Choroid plexus epithelial cell (primary cell): ENCODE measurements around the gene METTL9.
A peak's percentile ranks its signal among the peaks of the same experiment; 100 is the strongest.

Source experiments
- DNase-seq: peaks from one replicate; pipeline ENCODE4 v3.0.0-alpha.2; 2010; ENCODE audit warnings: low read depth
- H3K4me3 ChIP-seq: 2 replicates; pipeline ENCODE4 v1.5.1; 2011; ENCODE audit warnings: low read depth, mild to moderate bottlenecking, control low read depth, low read length, moderate library complexity
- TF ChIP-seq, protein P1 (sequence below): conservative IDR thresholded peaks from 2 replicates; pipeline ENCODE4 v1.5.1; 2011; ENCODE audit warnings: low read depth, mild to moderate bottlenecking, control low read depth, inconsistent platforms, low read length, moderate library complexity

The METTL9 gene

DNA sequence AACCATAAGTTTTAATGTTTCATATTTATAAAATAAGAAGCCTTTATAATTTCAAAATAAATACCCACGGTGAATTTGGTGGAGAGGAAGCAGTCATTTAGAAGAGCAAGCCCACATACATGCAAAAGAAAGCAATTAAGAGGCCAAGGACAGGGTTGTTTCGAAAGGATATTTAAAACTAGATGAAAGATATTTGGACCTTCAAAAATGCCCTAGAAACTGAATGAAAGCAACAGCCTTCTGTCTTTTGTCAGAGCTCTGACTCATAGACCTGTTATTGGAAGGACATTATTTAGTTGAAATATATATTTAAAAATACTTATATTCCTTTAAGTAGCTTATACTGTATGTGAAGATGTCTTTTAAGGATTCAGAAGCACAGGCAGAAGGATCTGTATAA lies 8.6 kb upstream of the METTL9 start:
- DNase-seq = no peak
- no peak overlapping the region for H3K4me3 ChIP-seq
- TF ChIP-seq, protein P1, sequence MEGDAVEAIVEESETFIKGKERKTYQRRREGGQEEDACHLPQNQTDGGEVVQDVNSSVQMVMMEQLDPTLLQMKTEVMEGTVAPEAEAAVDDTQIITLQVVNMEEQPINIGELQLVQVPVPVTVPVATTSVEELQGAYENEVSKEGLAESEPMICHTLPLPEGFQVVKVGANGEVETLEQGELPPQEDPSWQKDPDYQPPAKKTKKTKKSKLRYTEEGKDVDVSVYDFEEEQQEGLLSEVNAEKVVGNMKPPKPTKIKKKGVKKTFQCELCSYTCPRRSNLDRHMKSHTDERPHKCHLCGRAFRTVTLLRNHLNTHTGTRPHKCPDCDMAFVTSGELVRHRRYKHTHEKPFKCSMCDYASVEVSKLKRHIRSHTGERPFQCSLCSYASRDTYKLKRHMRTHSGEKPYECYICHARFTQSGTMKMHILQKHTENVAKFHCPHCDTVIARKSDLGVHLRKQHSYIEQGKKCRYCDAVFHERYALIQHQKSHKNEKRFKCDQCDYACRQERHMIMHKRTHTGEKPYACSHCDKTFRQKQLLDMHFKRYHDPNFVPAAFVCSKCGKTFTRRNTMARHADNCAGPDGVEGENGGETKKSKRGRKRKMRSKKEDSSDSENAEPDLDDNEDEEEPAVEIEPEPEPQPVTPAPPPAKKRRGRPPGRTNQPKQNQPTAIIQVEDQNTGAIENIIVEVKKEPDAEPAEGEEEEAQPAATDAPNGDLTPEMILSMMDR = no peak

DNA sequence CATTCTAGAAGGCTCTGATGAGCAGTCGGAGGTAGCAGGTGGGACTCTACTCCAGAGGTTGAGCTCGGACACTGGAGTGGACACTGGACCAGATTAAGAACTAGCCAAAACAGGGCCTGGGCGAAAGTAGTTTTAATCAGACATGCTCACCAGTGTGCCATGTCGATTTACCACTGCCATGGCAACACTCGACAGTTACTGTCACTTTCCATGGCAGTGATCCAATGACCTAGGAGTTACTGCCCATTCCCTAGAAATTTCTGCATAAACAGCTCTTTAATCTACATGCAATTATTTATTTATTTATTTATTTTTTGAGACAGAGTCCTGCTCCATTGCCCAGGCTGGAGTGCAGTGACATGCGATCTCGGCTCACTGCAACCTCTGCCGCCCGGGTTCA lies 7.2 kb upstream of the METTL9 start:
- DNase-seq = no peak
- H3K4me3 ChIP-seq = no peak overlapping the region
- TF ChIP-seq, protein P1 = no peak

DNA sequence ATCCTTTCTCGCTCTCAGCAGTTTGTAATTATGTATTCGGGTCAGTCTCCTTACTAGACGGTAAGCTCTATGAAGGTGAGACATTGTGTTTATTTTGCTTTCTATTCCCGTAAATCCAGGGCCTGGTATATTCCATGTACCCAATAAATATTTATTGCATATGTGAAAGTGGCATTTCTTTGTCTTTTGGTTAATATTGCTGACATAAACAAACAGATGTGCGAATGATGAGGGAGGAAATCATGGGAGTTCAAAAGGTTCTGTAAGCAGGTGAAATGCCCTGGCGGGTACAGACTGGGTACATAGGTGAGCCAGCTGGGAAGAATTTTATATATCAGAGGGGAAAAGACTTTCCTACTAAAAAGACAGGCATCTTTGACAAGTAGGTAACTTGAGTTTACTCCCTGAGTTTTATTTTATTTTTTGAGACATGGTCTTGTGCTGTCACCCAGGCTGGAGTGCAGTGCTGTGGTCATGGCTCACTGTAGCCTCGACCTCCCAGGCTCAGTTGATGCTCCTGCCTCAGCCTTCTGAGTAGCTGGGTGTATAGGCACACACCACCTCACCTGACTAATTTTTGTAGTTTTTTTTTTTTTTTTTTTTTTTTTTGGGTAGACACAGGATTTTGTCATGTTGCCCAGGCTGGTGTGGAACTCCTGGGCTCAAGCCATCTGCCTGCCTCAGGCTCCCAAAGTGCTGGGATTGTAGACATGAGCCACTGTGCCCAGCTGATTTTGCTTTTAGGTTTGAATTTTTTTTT lies 5.7 kb upstream of the METTL9 start:
- TF ChIP-seq, protein P1 = no peak

DNA sequence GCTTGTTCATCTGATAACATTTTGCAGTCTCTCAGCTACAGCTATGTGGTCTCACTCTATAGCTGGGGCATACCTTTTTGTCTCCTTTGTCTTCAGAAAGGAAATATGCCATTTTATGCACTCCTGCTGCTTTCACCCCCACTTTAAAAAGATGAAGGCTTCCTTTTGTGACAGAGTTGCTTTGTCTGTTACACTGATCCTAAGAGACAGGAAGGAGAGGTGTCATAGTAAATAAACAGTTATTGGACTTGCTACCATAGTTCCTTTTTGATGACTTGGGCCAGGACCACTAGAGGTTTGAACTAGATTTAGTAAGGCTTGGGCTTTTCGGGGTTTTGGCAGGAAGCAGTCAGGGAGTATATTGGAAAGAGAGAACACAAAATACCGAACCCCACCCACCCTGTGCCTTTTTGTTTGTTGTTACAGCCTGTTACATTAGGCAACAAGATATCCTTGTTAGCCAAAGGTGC lies 1.8 kb upstream of the METTL9 start:
- H3K4me3 ChIP-seq = no peak overlapping the region
- no peak for DNase-seq
- TF ChIP-seq, protein P1 = no peak

More for the DNA sequence above, 5.7 kb upstream of the METTL9 start:
- no peak overlapping the region for H3K4me3 ChIP-seq
- no peak for DNase-seq

DNA sequence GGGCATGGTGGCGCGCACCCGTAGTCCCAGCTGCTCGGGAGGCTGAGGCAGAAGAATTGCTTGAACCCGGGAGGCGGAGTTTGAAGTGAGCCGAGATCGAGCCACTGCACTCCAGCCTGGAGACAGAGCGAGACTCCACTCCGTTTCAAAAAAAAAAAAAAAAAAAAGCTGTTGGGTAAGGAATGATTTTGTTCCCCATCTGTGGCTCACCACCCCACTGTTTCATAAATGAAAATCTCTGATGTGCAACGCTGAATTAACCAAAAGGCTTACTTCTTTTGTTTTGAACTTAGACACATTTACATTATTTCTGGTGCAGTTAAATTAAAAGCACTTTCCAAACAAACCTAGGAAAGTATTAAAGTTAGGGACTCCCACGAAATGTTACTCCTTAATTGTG lies 1.2 kb upstream of the METTL9 start:
- H3K4me3 ChIP-seq = no peak overlapping the region
- TF ChIP-seq, protein P1 = no peak
- no peak for DNase-seq

DNA sequence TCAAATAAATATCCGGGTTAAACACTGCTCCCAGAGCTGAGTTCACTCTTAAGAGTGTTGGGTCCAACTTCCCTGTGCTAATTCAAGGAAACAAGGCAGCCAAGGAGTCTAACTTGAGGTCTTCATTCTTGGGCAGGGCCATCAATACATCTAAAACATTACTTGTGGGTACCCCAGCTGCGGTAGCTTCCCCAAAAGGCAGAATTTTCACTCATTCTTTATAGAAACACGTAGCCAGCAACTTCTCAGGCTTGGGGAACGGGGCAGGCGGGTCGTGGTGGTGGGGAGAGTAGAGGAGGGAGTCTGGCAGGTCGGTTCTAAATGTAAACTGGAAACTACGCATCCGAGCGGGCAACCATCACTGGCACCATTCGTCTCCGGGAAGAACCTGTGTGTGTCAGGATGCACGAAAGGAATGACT lies 666 bp upstream of the METTL9 start:
- TF ChIP-seq, protein P1 = no peak
- H3K4me3 ChIP-seq = peak overlapping the region; percentile 93
- peak; percentile 22 for DNase-seq
